HUDEP-2 (cell line): ENCODE measurements around the gene KIAA1191.
"Not testable (repeated sequence)": the region's sequence is repeated elsewhere in the genome, so short reads cannot be mapped to it uniquely, and the experiment has no call there.

Source experiments
- DNase-seq, 76 experiments: peaks; one replicate each; lab custom pipeline; 2025; ENCODE audit not compliant: unreplicated experiment in 76 of 76; lab: John Stamatoyannopoulos, UW

The KIAA1191 gene

GRCh38 chr5:176319827-176320554, 41.6 kb downstream of the KIAA1191 start:
- DNase-seq = peak in 2 of 76 experiments; percentile 2 to 3

- DNase-seq = no peak
Measured at GRCh38 chr5:176317534-176318374, 43.8 kb downstream of the KIAA1191 start.

GRCh38 chr5:176305356-176305755, 56.2 kb downstream of the KIAA1191 start:
- not testable (repeated sequence) for DNase-seq
